ENCODE data around the gene GPR152.

GRCh38 chr11:67429038-67429668 is 23.4 kb downstream of the GPR152 start:
- TF ChIP-seq CTCF (IDR thresholded peaks at IDR 0.05; ENCODE audit: low read depth, low read length) (no peak), EZH2phosphoT487 (IDR thresholded peaks at IDR 0.05; ENCODE audit: low read depth) (no peak)

Data from OCI-LY3 (cell line).